Neural cell (in vitro differentiated cells): ENCODE measurements around the gene PFDN2. TPM values are rescaled to one million over a fixed set of nuclear protein-coding genes. Genes with fewer than 3 reads are reported as not detected.

Source experiments
- H2AFZ ChIP-seq: fragments of 200-600, 300-800 bp; sonication (generic), shearing (Covaris generic); 2 replicates; pipeline ENCODE4 v1.6.0; 2014; ENCODE audit warnings: low read depth, mild to moderate bottlenecking, antibody characterized with exemption, low read length, moderate library complexity
- H3F3A ChIP-seq: fragments of 200-600 bp; shearing (Covaris generic); 2 replicates; pipeline ENCODE4 v1.6.1; 2016; ENCODE audit warnings: mild to moderate bottlenecking, moderate library complexity, mixed read lengths, antibody characterized with exemption, low read length; ENCODE audit not compliant: insufficient read depth, poor library complexity, severe bottlenecking
- H3K27ac ChIP-seq: fragments of 200-600, 300-800 bp; sonication (generic), shearing (Covaris generic); 2 replicates; pipeline ENCODE4 v1.5.1; 2014; ENCODE audit warnings: mild to moderate bottlenecking, low read length, moderate library complexity
- H3K27me3 ChIP-seq: fragments of 300-800, 200-600 bp; sonication (generic), shearing (Covaris generic); 2 replicates; pipeline ENCODE4 v1.6.0; 2014; ENCODE audit warnings: mild to moderate bottlenecking, low read depth, low read length, moderate library complexity; ENCODE audit not compliant: insufficient read depth
- H3K36me3 ChIP-seq: fragments of 300-800, 200-600 bp; sonication (generic), shearing (Covaris generic); 2 replicates; pipeline ENCODE4 v1.5.1; 2014; ENCODE audit warnings: mild to moderate bottlenecking, antibody characterized with exemption, low read length, moderate library complexity; ENCODE audit not compliant: insufficient read depth
- H3K4me2 ChIP-seq: fragments of 300-800, 200-600 bp; sonication (generic), shearing (Covaris generic); 2 replicates; pipeline ENCODE4 v1.6.0; 2014; ENCODE audit warnings: mild to moderate bottlenecking, low read length
- H3K4me3 ChIP-seq: fragments of 300-800, 200-600 bp; sonication (generic), shearing (Covaris generic); 2 replicates; pipeline ENCODE4 v1.5.1; 2014; ENCODE audit warnings: mild to moderate bottlenecking, low read length, moderate library complexity
- H3K79me2 ChIP-seq: fragments of 200-600 bp; shearing (Covaris generic); replicated peaks from 2 replicates; pipeline ENCODE4 v1.6.0; 2014; ENCODE audit warnings: mild to moderate bottlenecking, low read length, moderate library complexity; ENCODE audit not compliant: insufficient read depth
- H3K9ac ChIP-seq: fragments of 300-800, 200-600 bp; sonication (generic), shearing (Covaris generic); 2 replicates; pipeline ENCODE4 v1.6.1; 2016; ENCODE audit warnings: mild to moderate bottlenecking, low read length, mixed read lengths
- H3K9me2 ChIP-seq: fragments of 200-600 bp; shearing (Covaris generic); 2 replicates; pipeline ENCODE4 v1.6.1; 2016; ENCODE audit warnings: mild to moderate bottlenecking, low read length, mixed read lengths; ENCODE audit not compliant: insufficient read depth
- H3K9me3 ChIP-seq: fragments of 200-600, 300-800 bp; sonication (generic), shearing (Covaris generic); 2 replicates; pipeline ENCODE4 v1.6.1; 2016; ENCODE audit warnings: mild to moderate bottlenecking, mixed run types, low read length, moderate library complexity, mixed read lengths
- H4K20me1 ChIP-seq: fragments of 200-600 bp; shearing (Covaris generic); 2 replicates; pipeline ENCODE4 v1.6.1; 2016; ENCODE audit warnings: mild to moderate bottlenecking, mixed run types; ENCODE audit not compliant: insufficient read depth
- CTCF ChIP-seq: fragments of 450-650 bp; IDR thresholded peaks from 2 replicates; pipeline ENCODE4 v1.5.1; 2014; ENCODE audit warnings: antibody characterized with exemption, mild to moderate bottlenecking, moderate library complexity; ENCODE audit not compliant: poor library complexity, severe bottlenecking
- EP300 ChIP-seq: fragments of 450-650 bp; conservative IDR thresholded peaks from 2 replicates; pipeline ENCODE4 v1.6.1; 2014; ENCODE audit warnings: antibody characterized with exemption, mild to moderate bottlenecking, moderate library complexity; ENCODE audit not compliant: poor library complexity, severe bottlenecking
- EZH2 ChIP-seq: fragments of 200-600, 300-800 bp; shearing (Covaris generic), sonication (generic); IDR thresholded peaks from 2 replicates; pipeline ENCODE4 v1.6.1; 2014; ENCODE audit warnings: antibody characterized with exemption, low read length, borderline replicate concordance, mild to moderate bottlenecking; ENCODE audit not compliant: insufficient read depth, poor library complexity, severe bottlenecking
- MXI1 ChIP-seq: fragments of 450-650 bp; conservative IDR thresholded peaks from 2 replicates; pipeline ENCODE4 v1.6.1; 2014; ENCODE audit warnings: antibody characterized with exemption, mild to moderate bottlenecking; ENCODE audit not compliant: poor library complexity, severe bottlenecking
- POLR2AphosphoS5 ChIP-seq: IDR thresholded peaks from 2 replicates; pipeline ENCODE4 v1.6.1; 2012
- RAD21 ChIP-seq: fragments of 450-650 bp; conservative IDR thresholded peaks from 2 replicates; pipeline ENCODE4 v1.6.1; 2014; ENCODE audit warnings: antibody characterized with exemption, mild to moderate bottlenecking, moderate library complexity
- REST ChIP-seq: IDR thresholded peaks from 2 replicates; pipeline ENCODE4 v1.6.1; 2012; ENCODE audit warnings: borderline replicate concordance
- SMC3 ChIP-seq: fragments of 450-650 bp; conservative IDR thresholded peaks from 2 replicates; pipeline ENCODE4 v1.6.1; 2014; ENCODE audit warnings: antibody characterized with exemption, mild to moderate bottlenecking, moderate library complexity; ENCODE audit not compliant: poor library complexity
- TAF1 ChIP-seq: IDR thresholded peaks from 2 replicates; pipeline ENCODE4 v1.6.1; 2012; ENCODE audit warnings: low read depth
- polyA plus RNA-seq: library from polyadenylated mRNA; depleted of rRNA; stranded (reverse); fragments of >200 nt; gene quantifications from 2 replicates; pipeline ENCODE4 v1.2.3, GENCODE V29; 2014

Gene PFDN2
- polyA plus RNA-seq, 1 donor from 2014 or later: 193 TPM

DNA sequence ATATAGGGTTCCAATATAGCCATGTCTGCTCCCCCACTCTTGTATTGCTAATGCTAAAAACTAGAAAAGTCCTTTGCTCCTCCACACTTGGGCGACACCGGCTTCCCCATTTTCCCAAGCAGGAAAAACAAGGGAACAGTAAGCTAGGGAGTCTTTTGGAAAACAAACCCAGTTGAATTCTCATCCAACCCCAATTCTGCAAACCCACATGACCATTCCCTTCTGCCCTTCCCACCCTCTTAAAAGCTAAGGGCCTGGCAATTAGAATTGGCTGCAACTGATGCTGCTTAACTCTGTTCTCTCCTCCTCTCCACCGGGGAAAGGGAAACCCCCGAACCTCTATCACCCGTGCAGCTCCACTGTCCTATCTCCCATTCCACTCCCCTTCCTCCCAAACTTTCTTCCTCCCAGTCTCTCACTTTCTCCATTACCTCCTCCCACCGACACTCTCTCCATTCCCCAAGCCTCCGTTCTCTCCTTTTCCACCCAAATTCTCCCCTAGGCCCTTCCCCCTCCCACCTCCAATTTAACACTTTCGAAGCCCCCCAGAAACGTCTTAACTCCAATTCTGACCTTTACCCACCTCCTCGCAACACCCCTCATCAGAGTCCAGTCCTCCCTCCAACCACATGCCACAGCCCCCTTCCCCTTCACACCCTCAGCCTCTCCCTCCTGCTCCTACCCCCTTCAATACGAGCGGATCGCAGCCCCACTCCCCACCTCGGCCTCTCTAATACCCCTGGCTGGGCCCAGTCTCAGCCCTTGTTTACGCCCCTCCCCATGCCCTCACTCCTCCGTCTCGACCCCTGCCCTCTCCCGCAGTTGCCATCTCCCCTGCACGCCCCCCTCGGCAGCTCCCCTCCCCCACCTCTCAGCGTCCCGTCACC, 13.9 kb upstream of the PFDN2 start:
- Histone ChIP-seq H3K27ac (peak overlapping the region; percentile 95), H3K9ac (peak overlapping the region; percentile 81), H3K9me3 (no peaks in the 10 kb centered on the region), H3K27me3 (no peaks in the 10 kb centered on the region), H3F3A (no peaks in the 10 kb centered on the region), H3K79me2 (peaks cover 28% of the 10 kb centered on the region), H3K4me2 (peak overlapping the region; percentile 84), H3K9me2 (no peaks in the 10 kb centered on the region), H2AFZ (peak overlapping the region; percentile 62), H4K20me1 (no peaks in the 10 kb centered on the region), H3K4me3 (peak overlapping the region; percentile 73), H3K36me3 (no peaks in the 10 kb centered on the region)
- TF ChIP-seq CTCF (no peak), TAF1 (no peak), EZH2 (no peak), MXI1 (no peak), EP300 (no peak), SMC3 (no peak), RAD21 (no peak), REST (no peak), POLR2AphosphoS5 (no peak)

GRCh38 chr1:161130266-161130665, 12.4 kb upstream of the PFDN2 start:
- no peak overlapping the region for H3K4me2 ChIP-seq
- no peaks in the 10 kb centered on the region for H4K20me1 ChIP-seq
- peak overlapping the region; percentile 73 for H3K4me3 ChIP-seq
- H3K9ac ChIP-seq: no peak overlapping the region
- H3K36me3 ChIP-seq: no peaks in the 10 kb centered on the region
- no peak overlapping the region for H2AFZ ChIP-seq
- no peaks in the 10 kb centered on the region for H3K27me3 ChIP-seq
- no peaks in the 10 kb centered on the region for H3K9me2 ChIP-seq
- no peaks in the 10 kb centered on the region for H3F3A ChIP-seq
- TF ChIP-seq MXI1 (no peak), EP300 (no peak), SMC3 (no peak), RAD21 (no peak), REST (no peak), POLR2AphosphoS5 (no peak), EZH2 (no peak), TAF1 (no peak), CTCF (no peak)
- no peak overlapping the region for H3K27ac ChIP-seq
- H3K79me2 ChIP-seq: peaks cover 34% of the 10 kb centered on the region
- H3K9me3 ChIP-seq: no peaks in the 10 kb centered on the region
